Esophagus squamous epithelium (tissue), 5 donors: ENCODE measurements around the gene VMA21. TPM values are rescaled to one million over a fixed set of nuclear protein-coding genes. Genes with fewer than 3 reads are reported as not detected.
A peak's percentile ranks its signal among the peaks of the same experiment; 100 is the strongest.

Source experiments
- DNase-seq: peaks from one replicate; lab custom pipeline; 2025; lab: John Stamatoyannopoulos, UW
- H3K27ac ChIP-seq, 4 donors: fragments of 200-600 bp; sonication (generic); one replicate each; pipeline ENCODE4 v1.5.1; 2016 to 2019; ENCODE audit warnings: mild to moderate bottlenecking in 1 of 4
- H3K27me3 ChIP-seq, 4 donors: fragments of 200-600 bp; sonication (generic); 1 replicate in 3 of 4; 2 replicates in 1 of 4; pipeline versions ENCODE4 v1.5.1 to v1.6.0; 2017 to 2021; ENCODE audit warnings: antibody characterized with exemption in 1 of 4
- H3K36me3 ChIP-seq, 3 donors: fragments of 200-600 bp; sonication (generic); one replicate each; pipeline ENCODE4 v1.5.1; 2016 to 2019
- H3K4me1 ChIP-seq, 3 donors: fragments of 200-600 bp; sonication (generic); one replicate each; pipeline ENCODE4 v1.5.1; 2017 to 2019
- H3K4me3 ChIP-seq, 4 donors: fragments of 200-600 bp; sonication (generic); 1 replicate in 3 of 4; 2 replicates in 1 of 4; pipeline ENCODE4 v1.5.1; 2016 to 2019; ENCODE audit warnings: mild to moderate bottlenecking in 2 of 4, moderate library complexity in 1 of 4
- H3K9me3 ChIP-seq, 3 donors: fragments of 200-600 bp; sonication (generic); one replicate each; pipeline ENCODE4 v1.5.1; 2016 to 2019
- CTCF ChIP-seq, 6 experiments: fragments of 450-650 bp in 4 of 6; fragments of 200-600 bp in 2 of 6; sonication (generic) in 2 of 6; IDR thresholded peaks; one replicate each; pipeline ENCODE4 v1.5.1; 2016 to 2019; ENCODE audit warnings: antibody characterized with exemption in 6 of 6, mild to moderate bottlenecking in 4 of 6, moderate library complexity in 4 of 6
- POLR2A ChIP-seq, 4 donors: fragments of 450-650 bp; IDR thresholded peaks; one replicate each; pipeline ENCODE4 v1.6.1; 2017; ENCODE audit warnings: antibody characterized with exemption in 4 of 4, mild to moderate bottlenecking in 4 of 4, moderate library complexity in 3 of 4
- WGBS, 2 donors: methylation state at CpG; one replicate each; pipeline ENCODE4 v1.1.5; 2018; 5-methylcytosine and 5-hydroxymethylcytosine counted together
- intact Hi-C: fragments of 100-400 bp; cut with DNase I; formaldehyde crosslinking; loops from one replicate; pipeline ENCODE4 v1.15.0; 2022
- total RNA-seq, 4 donors: library from RNA; depleted of rRNA; stranded (reverse); fragments of >200 nt; gene quantifications; one replicate each; pipeline ENCODE4 v1.1.0, GENCODE V29; 2016
- donor health status: DM: yes; HTN: yes; CAD: no.

The VMA21 gene
- 10 to 100 TPM; 16.3 to 38.6 (median 32.5) TPM for total RNA-seq

- WGBS, 2 donors = 20% methylated on average over 9 of the region's 97 CpGs; no CpG with 5 or more reads in 1 of the 2 donors
- peak in 1 of 6 experiments; percentile 25 for TF ChIP-seq CTCF (IDR thresholded peaks at IDR 0.05)
- TF ChIP-seq POLR2A (IDR thresholded peaks at IDR 0.05) = peak in 3 of 4 donors; percentile 29 to 66 (median 43)
- Histone ChIP-seq H3K27ac (peak within 1 kb of the TSS; percentile 90 to 97 (median 92)), H3K27me3 (no peaks in the 10 kb centered on the region), H3K4me3 (peak within 1 kb of the TSS; percentile 77 to 81 (median 78)), H3K9me3 (no peaks in the 10 kb centered on the region), H3K36me3 (no peaks in the 10 kb centered on the region), H3K4me1 (peaks cover 0 to 48% (median 0%) of the 10 kb centered on the region in 3 donors)
- intact Hi-C loops = no loop called here
- peak; percentile 15 for DNase-seq
These were observed at the start of gene VMA21 for GRCh38 chrX:151396825-151397740. VMA21 (plus strand) TSS chrX:151397206; CDS start chrX:151397309, 103 bp downstream.

- TF ChIP-seq CTCF (IDR thresholded peaks at IDR 0.05) (no peak), POLR2A (IDR thresholded peaks at IDR 0.05) (no peak)
- Histone ChIP-seq H3K4me3 (no peak overlapping the region), H3K36me3 (no peaks in the 10 kb centered on the region), H3K27me3 (peaks cover 0 to 7% (median 0%) of the 10 kb centered on the region in 4 donors), H3K9me3 (no peaks in the 10 kb centered on the region), H3K4me1 (peaks cover 0 to 5% (median 0%) of the 10 kb centered on the region in 3 donors), H3K27ac (no peak overlapping the region)
- WGBS, 2 donors = 63 to 80% methylated on average over 3 of the region's 3 CpGs
- intact Hi-C loops = no loop called here
- no peak for DNase-seq
These were observed 37.7 kb upstream of the VMA21 start for GRCh38 chrX:151359341-151359740.

- Histone ChIP-seq H3K4me1 (peaks cover 0 to 5% (median 0%) of the 10 kb centered on the region in 3 donors), H3K36me3 (no peaks in the 10 kb centered on the region), H3K27ac (no peak overlapping the region), H3K4me3 (peak overlapping the region in 1 of 4 donors; percentile 40), H3K9me3 (no peaks in the 10 kb centered on the region), H3K27me3 (peaks cover 0 to 7% (median 0%) of the 10 kb centered on the region in 4 donors)
- 33 to 37% methylated on average over 2 to 10 of the region's 25 CpGs for WGBS, 2 donors
- intact Hi-C loops = loop anchor here (10.0 kb wide), 1 partner anchor 205 kb away; no protein-coding TSS in a partner anchor
- peak in 5 of 6 experiments; percentile 28 to 58 (median 45) for TF ChIP-seq CTCF (IDR thresholded peaks at IDR 0.05)
- no peak for TF ChIP-seq POLR2A (IDR thresholded peaks at IDR 0.05)
- DNase-seq = no peak
These were observed 36.8 kb upstream of the VMA21 start for GRCh38 chrX:151359931-151360871.

- DNase-seq = no peak
- Histone ChIP-seq H3K27me3 (peaks cover 0 to 7% (median 0%) of the 10 kb centered on the region in 4 donors), H3K36me3 (no peaks in the 10 kb centered on the region), H3K27ac (no peak overlapping the region), H3K4me1 (peaks cover 0 to 5% (median 0%) of the 10 kb centered on the region in 3 donors), H3K4me3 (no peak overlapping the region), H3K9me3 (no peaks in the 10 kb centered on the region)
- no peak for TF ChIP-seq POLR2A (IDR thresholded peaks at IDR 0.05)
- no peak for TF ChIP-seq CTCF (IDR thresholded peaks at IDR 0.05)
- intact Hi-C loops = loop anchor here (10.0 kb wide), 1 partner anchor 209 kb away; no protein-coding TSS in a partner anchor
- WGBS, 2 donors = 58 to 73% methylated on average over 2 of the region's 2 CpGs
These were observed 33.7 kb upstream of the VMA21 start for GRCh38 chrX:151363316-151363715.
